WTC11 (cell line): Measurements from ENCODE around the gene LIG1.

Source experiments
- ATF3 ChIP-seq: sonication (generic); formaldehyde crosslinking; conservative IDR thresholded peaks from 2 replicates; pipeline ENCODE4 v1.8.1; 2022; ENCODE audit warnings: mild to moderate bottlenecking, missing genetic modification reagents
- CREB1 ChIP-seq: sonication (generic); formaldehyde crosslinking; IDR thresholded peaks from 2 replicates; pipeline ENCODE4 v1.8.0; 2023; ENCODE audit warnings: mild to moderate bottlenecking, missing genetic modification reagents
- CTCF ChIP-seq: fragments of 200-600 bp; IDR thresholded peaks from 2 replicates; pipeline ENCODE4 v1.8.0; 2022; ENCODE audit warnings: antibody characterized with exemption
- FOXP4 ChIP-seq: sonication (generic); formaldehyde crosslinking; IDR thresholded peaks from 2 replicates; pipeline ENCODE4 v1.8.0; 2022; ENCODE audit warnings: mild to moderate bottlenecking, missing genetic modification reagents
- IRF1 ChIP-seq: sonication (generic); formaldehyde crosslinking; IDR thresholded peaks from 2 replicates; pipeline ENCODE4 v1.8.0; 2023; ENCODE audit warnings: missing genetic modification reagents
- KAT7 ChIP-seq: sonication (generic); formaldehyde crosslinking; IDR thresholded peaks from 2 replicates; pipeline ENCODE4 v1.8.1; 2023; ENCODE audit warnings: missing genetic modification reagents, mild to moderate bottlenecking, borderline replicate concordance
- MAX ChIP-seq: sonication (generic); formaldehyde crosslinking; IDR thresholded peaks from 2 replicates; pipeline ENCODE4 v1.8.0; 2022; ENCODE audit warnings: mild to moderate bottlenecking, missing genetic modification reagents

- no peak for TF ChIP-seq CTCF
- TF ChIP-seq ATF3 (CRISPR knock-in tag), result no peak
- no peak for TF ChIP-seq IRF1
- no peak for TF ChIP-seq FOXP4 (CRISPR knock-in tag)
- TF ChIP-seq CREB1 (CRISPR knock-in tag), result no peak
- no peak for TF ChIP-seq MAX (CRISPR knock-in tag)
- no peak for TF ChIP-seq KAT7
These were observed 33.6 kb downstream of the LIG1 start for GRCh38 chr19:48136547-48136946.
